IMR-90 (cell line): ENCODE measurements around the gene ACTL6B. TPM values are rescaled to one million over a fixed set of nuclear protein-coding genes. Genes with fewer than 3 reads are reported as not detected.

Source experiments
- ATAC-seq: fragments of 200-7000 bp; cut with Tn5 transposase; 2 replicates; pipeline ENCODE4 v1.9.1; 2020; ENCODE audit warnings: low read depth, mild to moderate bottlenecking, moderate library complexity
- Bru-seq: library from RNA; stranded (reverse); fragments of 400-500 nt; gene quantifications from one replicate; lab custom pipeline; 2021; lab: Mats Ljungman, UMichigan
- BruChase-seq, 2 experiments: library from RNA; stranded (reverse); fragments of 400-500 nt; gene quantifications; one replicate each; lab custom pipeline; 2021; lab: Mats Ljungman, UMichigan
- BruUV-seq: library from RNA; stranded (reverse); fragments of 400-500 nt; replicated peaks from 2 replicates; lab custom pipeline; 2021; lab: Mats Ljungman, UMichigan
- CTCF ChIA-PET: fragments of 300-600 bp; formaldehyde crosslinking; extraction: SDS; loops from one replicate; lab custom pipeline; 2021; ENCODE audit warnings: antibody characterized with exemption; lab: Yijun Ruan, JAX
- POLR2A ChIA-PET: fragments of 300-600 bp; sonication (Branson Sonifier 250); formaldehyde crosslinking; loops from one replicate; lab custom pipeline; 2022; ENCODE audit warnings: antibody characterized with exemption; ENCODE audit not compliant: unreplicated experiment; lab: Charles Lee
- DNase-seq: peaks from one replicate; pipeline ENCODE4 v3.0.0; 2013
- H2AFZ ChIP-seq: replicated peaks from 2 replicates; pipeline ENCODE3; 2013; ENCODE audit warnings: low read length, mild to moderate bottlenecking; ENCODE audit not compliant: poor library complexity
- H2AK5ac ChIP-seq: 2 replicates; pipeline ENCODE4 v1.6.1; 2013; ENCODE audit warnings: low read depth, low read length, inconsistent platforms
- H2AK9ac ChIP-seq: replicated peaks from 2 replicates; pipeline ENCODE3; 2013; ENCODE audit warnings: mild to moderate bottlenecking, low read depth, low read length, moderate library complexity; ENCODE audit not compliant: poor library complexity
- H2BK120ac ChIP-seq: 2 replicates; pipeline ENCODE4 v1.6.1; 2013; ENCODE audit warnings: low read depth, low read length, inconsistent platforms
- H2BK15ac ChIP-seq: 3 replicates; pipeline ENCODE4 v1.6.1; 2013; ENCODE audit warnings: low read depth, low read length, inconsistent platforms
- H2BK20ac ChIP-seq: 2 replicates; pipeline ENCODE4 v1.6.1; 2013; ENCODE audit warnings: low read depth, mild to moderate bottlenecking, inconsistent platforms, low read length, moderate library complexity
- H2BK5ac ChIP-seq: 2 replicates; pipeline ENCODE4 v1.6.1; 2013; ENCODE audit warnings: mild to moderate bottlenecking, low read depth, low read length, inconsistent platforms; ENCODE audit not compliant: poor library complexity, severe bottlenecking
- H3K14ac ChIP-seq: replicated peaks from 2 replicates; pipeline ENCODE4 v1.6.1; 2013; ENCODE audit warnings: low read depth, low read length, inconsistent platforms
- H3K18ac ChIP-seq: 2 replicates; pipeline ENCODE4 v1.6.1; 2013; ENCODE audit warnings: low read depth, low read length, control low read depth
- H3K23ac ChIP-seq: 2 replicates; pipeline ENCODE4 v1.6.1; 2013; ENCODE audit warnings: low read depth, low read length, inconsistent platforms
- H3K27ac ChIP-seq: 2 replicates; pipeline ENCODE4 v1.5.1; 2013; ENCODE audit warnings: mild to moderate bottlenecking, control low read depth, low read length; ENCODE audit not compliant: insufficient read depth
- H3K27me3 ChIP-seq: 2 replicates; pipeline ENCODE4 v1.6.1; 2013; ENCODE audit warnings: low read length; ENCODE audit not compliant: control insufficient read depth, insufficient read depth
- H3K36me3 ChIP-seq: 2 replicates; pipeline ENCODE4 v1.6.1; 2013; ENCODE audit warnings: low read length, mixed read lengths; ENCODE audit not compliant: control insufficient read depth, insufficient read depth
- H3K4ac ChIP-seq: 2 replicates; pipeline ENCODE4 v1.6.1; 2013; ENCODE audit warnings: low read depth, low read length, inconsistent platforms
- H3K4me1 ChIP-seq: 2 replicates; pipeline ENCODE4 v1.6.1; 2013; ENCODE audit warnings: low read length, mixed read lengths; ENCODE audit not compliant: control insufficient read depth, insufficient read depth
- H3K4me2 ChIP-seq: 2 replicates; pipeline ENCODE4 v1.6.1; 2013; ENCODE audit warnings: low read depth, mild to moderate bottlenecking, control low read depth, low read length, moderate library complexity
- H3K4me3 ChIP-seq: 2 replicates; pipeline ENCODE4 v1.5.1; 2013; ENCODE audit warnings: low read depth, mild to moderate bottlenecking, control low read depth, low read length, moderate library complexity; ENCODE audit not compliant: insufficient read depth
- H3K56ac ChIP-seq: 2 replicates; pipeline ENCODE4 v1.6.1; 2013; ENCODE audit warnings: low read length, inconsistent platforms; ENCODE audit not compliant: insufficient read depth; ENCODE audit errors: extremely low read depth
- H3K79me1 ChIP-seq, 2 experiments: 2 replicates each; pipeline ENCODE4 v1.6.1; 2013; ENCODE audit warnings: low read length in 2 of 2, inconsistent platforms in 1 of 2, low read depth in 1 of 2
- H3K9ac ChIP-seq: 2 replicates; pipeline ENCODE4 v1.6.1; 2013; ENCODE audit warnings: low read depth, low read length, control low read depth
- H3K9me1 ChIP-seq: 2 replicates; pipeline ENCODE4 v1.6.1; 2013; ENCODE audit warnings: low read length, inconsistent platforms; ENCODE audit not compliant: insufficient read depth
- H3K9me3 ChIP-seq: 2 replicates; pipeline ENCODE4 v1.6.1; 2013; ENCODE audit warnings: low read length; ENCODE audit not compliant: control insufficient read depth, insufficient read depth
- H4K20me1 ChIP-seq: 2 replicates; pipeline ENCODE4 v1.6.1; 2013; ENCODE audit warnings: low read length, inconsistent platforms; ENCODE audit not compliant: insufficient read depth
- H4K5ac ChIP-seq: 2 replicates; pipeline ENCODE4 v1.6.1; 2013; ENCODE audit warnings: mild to moderate bottlenecking, low read depth, low read length, control low read depth
- H4K8ac ChIP-seq, 2 experiments: 2 replicates each; pipeline ENCODE4 v1.6.1; 2013; ENCODE audit warnings: low read depth in 2 of 2, low read length in 2 of 2, control low read depth in 1 of 2, inconsistent platforms in 1 of 2
- H4K91ac ChIP-seq: 2 replicates; pipeline ENCODE4 v1.6.1; 2013; ENCODE audit warnings: low read depth, low read length, inconsistent platforms; ENCODE audit not compliant: insufficient read depth
- CHD1 ChIP-seq: IDR thresholded peaks from 2 replicates; pipeline ENCODE4 v1.6.1; 2012; ENCODE audit warnings: low read depth, low read length, improper control_type of control experiment
- ELK1 ChIP-seq: fragments of 150-350 bp; IDR thresholded peaks from 2 replicates; pipeline ENCODE4 v1.6.1; 2016; ENCODE audit warnings: low read depth, mild to moderate bottlenecking, low read length, moderate library complexity, borderline replicate concordance
- FOS ChIP-seq: fragments of 150-350 bp; IDR thresholded peaks from 2 replicates; pipeline ENCODE4 v1.6.1; 2016; ENCODE audit warnings: low read depth, low read length
- MAFK ChIP-seq: IDR thresholded peaks from 2 replicates; pipeline ENCODE4 v1.6.1; 2012; ENCODE audit warnings: low read depth, low read length, improper control_type of control experiment
- MAZ ChIP-seq: IDR thresholded peaks from 2 replicates; pipeline ENCODE4 v1.6.1; 2012; ENCODE audit warnings: low read depth, mild to moderate bottlenecking, low read length, improper control_type of control experiment, moderate library complexity, borderline replicate concordance
- MXI1 ChIP-seq: IDR thresholded peaks from 2 replicates; pipeline ENCODE4 v1.6.1; 2012; ENCODE audit warnings: low read depth, mild to moderate bottlenecking, low read length, moderate library complexity, borderline replicate concordance
- NFE2L2 ChIP-seq: fragments of 150-350 bp; IDR thresholded peaks from 2 replicates; pipeline ENCODE4 v1.6.1; 2016; ENCODE audit warnings: low read depth, mild to moderate bottlenecking, low read length
- POLR2A ChIP-seq: IDR thresholded peaks from 2 replicates; pipeline ENCODE4 v1.6.1; 2012; ENCODE audit warnings: mild to moderate bottlenecking, low read depth, low read length
- RAD21 ChIP-seq: IDR thresholded peaks from 2 replicates; pipeline ENCODE4 v1.6.1; 2012; ENCODE audit warnings: low read length, improper control_type of control experiment
- RCOR1 ChIP-seq: IDR thresholded peaks from 2 replicates; pipeline ENCODE4 v1.6.1; 2012; ENCODE audit warnings: mild to moderate bottlenecking, low read length, improper control_type of control experiment; ENCODE audit not compliant: insufficient replicate concordance
- RFX5 ChIP-seq: IDR thresholded peaks from 2 replicates; pipeline ENCODE4 v1.8.0; 2012; ENCODE audit warnings: low read depth, mild to moderate bottlenecking, low read length, moderate library complexity
- SMC3 ChIP-seq: fragments of 150-350 bp; IDR thresholded peaks from 2 replicates; pipeline ENCODE4 v1.6.1; 2016; ENCODE audit warnings: low read depth, mild to moderate bottlenecking, antibody characterized with exemption, low read length, moderate library complexity
- WGBS, 2 experiments: methylation state at CpG; one replicate each; pipeline versions ENCODE4 v1.1.5 to v1.1.7; 2013; ENCODE audit warnings: missing lambda C conversion rate in 2 of 2; ENCODE audit not compliant: insufficient read length in 1 of 2; ENCODE audit errors: extremely low coverage in 2 of 2; 5-methylcytosine and 5-hydroxymethylcytosine counted together
- dilution Hi-C: fragments of 300-500 bp; cut with HindIII; formaldehyde crosslinking; loops from one replicate; pipeline ENCODE4 v1.14.3; 2018; ENCODE audit warnings: low sequenced_read_pairs; ENCODE audit not compliant: unreplicated experiment
- in situ Hi-C: fragments of 300-500 bp; cut with MboI; formaldehyde crosslinking; loops from 3 replicates; pipeline ENCODE4 v1.14.3; 2019; ENCODE audit warnings: low sequenced_read_pairs, inconsistent platforms, mixed read lengths
- intact Hi-C: fragments of 100-400 bp; cut with micrococcal nuclease; formaldehyde crosslinking; loops from 2 replicates; pipeline ENCODE4 v1.10.0; 2022
- long read RNA-seq: library from polyadenylated mRNA; unstranded; transcript quantifications from one replicate; pipeline ENCODE4 v2.0.0, GENCODE V29; 2021; ENCODE audit not compliant: unreplicated experiment
- polyA plus RNA-seq, 3 experiments: library from polyadenylated mRNA; depleted of rRNA; stranded (reverse); fragments of >200 nt; gene quantifications; 2 replicates each; pipeline ENCODE4 v1.2.3, GENCODE V29; 2012; ENCODE audit warnings: low replicate concordance in 1 of 3
- total RNA-seq: library from RNA; depleted of rRNA; stranded (reverse); fragments of >200 nt; gene quantifications from 2 replicates; pipeline ENCODE4 v1.2.3, GENCODE V29; 2012; rRNA removed
- TF ChIP-seq, protein P1 (sequence below): fragments of 150-350 bp; IDR thresholded peaks from 2 replicates; pipeline ENCODE4 v1.6.1; 2017; ENCODE audit warnings: mild to moderate bottlenecking, antibody characterized with exemption, low read length, low read depth
- TF ChIP-seq, protein P2 (sequence below): conservative IDR thresholded peaks from 2 replicates; pipeline ENCODE4 v1.5.1; 2012; ENCODE audit warnings: mild to moderate bottlenecking, low read depth, low read length, improper control_type of control experiment

The ACTL6B gene
- not detected in 2 replicates for total RNA-seq
- not detected in 2 replicates for polyA plus RNA-seq (2012; rRNA removed)
- polyA plus RNA-seq (2012; cell fraction: cytosol; rRNA removed) = not detected in 2 replicates
- not detected in 2 replicates for polyA plus RNA-seq (2012; cell fraction: nucleus; rRNA removed; ENCODE audit: low replicate concordance)
- not detected for Bru-seq, nascent RNA
- not detected for BruChase-seq, experiment 1, labeled RNA remaining after a 6-hour chase
- percentile 6 among the genes with signal in this experiment for BruChase-seq, experiment 2, labeled RNA remaining after a 2-hour chase
- long read RNA-seq = 0 reads

GRCh38 chr7:100655908-100656674 is at the start of gene ACTL6B:
Gene ACTL6B, minus strand, starts transcription at chr7:100656448. Its CDS starts 94 bp downstream, at chr7:100656354.
- no peak within 1 kb of the TSS for H4K5ac ChIP-seq
- POLR2A ChIA-PET = no interaction called here
- no peak within 1 kb of the TSS for H3K9ac ChIP-seq
- H3K27ac ChIP-seq = no peak within 1 kb of the TSS
- H4K91ac ChIP-seq = no peak within 1 kb of the TSS
- no peak within 1 kb of the TSS for H3K23ac ChIP-seq
- no peak within 1 kb of the TSS for H2BK5ac ChIP-seq
- no peak within 1 kb of the TSS for H3K14ac ChIP-seq
- no peak within 1 kb of the TSS for H2AK9ac ChIP-seq
- H3K56ac ChIP-seq = no peak within 1 kb of the TSS
- H3K27me3 ChIP-seq = peaks cover 27% of the 10 kb centered on the region
- CTCF ChIA-PET = no interaction called here
- H2BK120ac ChIP-seq = no peak within 1 kb of the TSS
- peaks cover 2% of the 10 kb centered on the region; the same call in 1 of the 2 replicates for H3K9me3 ChIP-seq
- H3K36me3 ChIP-seq = no peaks in the 10 kb centered on the region
- no peaks in the 10 kb centered on the region for H3K4me1 ChIP-seq
- H3K4me2 ChIP-seq = peak within 1 kb of the TSS; percentile 71
- H3K79me1 ChIP-seq = no peaks in the 10 kb centered on the region
- peak within 1 kb of the TSS; percentile 71 for H2AFZ ChIP-seq
- H3K18ac ChIP-seq = no peak within 1 kb of the TSS
- DNase-seq = peak; percentile 18
- WGBS, 2 experiments = 11% methylated on average over 47 of the region's 63 CpGs; no CpG with 5 or more reads in 1 of the 2 experiments
- H4K20me1 ChIP-seq = no peaks in the 10 kb centered on the region
- H3K9me1 ChIP-seq = no peaks in the 10 kb centered on the region
- no peak within 1 kb of the TSS for H3K4me3 ChIP-seq
- intact Hi-C loops = no loop called here
- BruUV-seq = no TSS peak
- no peak within 1 kb of the TSS for H2AK5ac ChIP-seq
- dilution Hi-C loops = no loop called here
- ATAC-seq = peak; percentile 98
- H2BK20ac ChIP-seq = no peak within 1 kb of the TSS
- TF ChIP-seq POLR2A (no peak), MAFK (no peak), MAZ (no peak), RCOR1 (no peak), ELK1 (no peak), RFX5 (no peak), NFE2L2 (no peak), MXI1 (no peak), SMC3 (no peak), FOS (no peak), RAD21 (no peak), CHD1 (no peak)
- TF ChIP-seq, protein P1, sequence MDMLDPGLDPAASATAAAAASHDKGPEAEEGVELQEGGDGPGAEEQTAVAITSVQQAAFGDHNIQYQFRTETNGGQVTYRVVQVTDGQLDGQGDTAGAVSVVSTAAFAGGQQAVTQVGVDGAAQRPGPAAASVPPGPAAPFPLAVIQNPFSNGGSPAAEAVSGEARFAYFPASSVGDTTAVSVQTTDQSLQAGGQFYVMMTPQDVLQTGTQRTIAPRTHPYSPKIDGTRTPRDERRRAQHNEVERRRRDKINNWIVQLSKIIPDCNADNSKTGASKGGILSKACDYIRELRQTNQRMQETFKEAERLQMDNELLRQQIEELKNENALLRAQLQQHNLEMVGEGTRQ = no peak
- TF ChIP-seq, protein P2, sequence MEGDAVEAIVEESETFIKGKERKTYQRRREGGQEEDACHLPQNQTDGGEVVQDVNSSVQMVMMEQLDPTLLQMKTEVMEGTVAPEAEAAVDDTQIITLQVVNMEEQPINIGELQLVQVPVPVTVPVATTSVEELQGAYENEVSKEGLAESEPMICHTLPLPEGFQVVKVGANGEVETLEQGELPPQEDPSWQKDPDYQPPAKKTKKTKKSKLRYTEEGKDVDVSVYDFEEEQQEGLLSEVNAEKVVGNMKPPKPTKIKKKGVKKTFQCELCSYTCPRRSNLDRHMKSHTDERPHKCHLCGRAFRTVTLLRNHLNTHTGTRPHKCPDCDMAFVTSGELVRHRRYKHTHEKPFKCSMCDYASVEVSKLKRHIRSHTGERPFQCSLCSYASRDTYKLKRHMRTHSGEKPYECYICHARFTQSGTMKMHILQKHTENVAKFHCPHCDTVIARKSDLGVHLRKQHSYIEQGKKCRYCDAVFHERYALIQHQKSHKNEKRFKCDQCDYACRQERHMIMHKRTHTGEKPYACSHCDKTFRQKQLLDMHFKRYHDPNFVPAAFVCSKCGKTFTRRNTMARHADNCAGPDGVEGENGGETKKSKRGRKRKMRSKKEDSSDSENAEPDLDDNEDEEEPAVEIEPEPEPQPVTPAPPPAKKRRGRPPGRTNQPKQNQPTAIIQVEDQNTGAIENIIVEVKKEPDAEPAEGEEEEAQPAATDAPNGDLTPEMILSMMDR = no peak
- in situ Hi-C loops = no loop called here
- no peak within 1 kb of the TSS for H2BK15ac ChIP-seq
- no peak within 1 kb of the TSS for H4K8ac ChIP-seq
- H3K4ac ChIP-seq = no peak within 1 kb of the TSS
